Measurements from ENCODE around the gene RPL13. TPM values are rescaled to one million over a fixed set of nuclear protein-coding genes. Genes with fewer than 3 reads are reported as not detected.
A peak's percentile ranks its signal among the peaks of the same experiment; 100 is the strongest.

Gene RPL13
- total RNA-seq, 2 donors from 2014 or later, result 4,239 to 4,547 TPM

GRCh38 chr16:89538286-89538685 lies 22.2 kb upstream of the RPL13 start:
- H3K27ac ChIP-seq, result no peak overlapping the region
- peaks cover 43% of the 10 kb centered on the region for H3K36me3 ChIP-seq
- no peak overlapping the region for H3K4me3 ChIP-seq
- TF ChIP-seq CTCF (IDR thresholded peaks at IDR 0.05), result no peak
- no peaks in the 10 kb centered on the region for H3K27me3 ChIP-seq
- H3K9me3 ChIP-seq, result no peaks in the 10 kb centered on the region
- peaks cover 0 to 13% of the 10 kb centered on the region in 2 donors for H3K4me1 ChIP-seq
- DNase-seq (ENCODE audit: low spot score), result no peak

GRCh38 chr16:89540557-89540956 lies 19.9 kb upstream of the RPL13 start:
- peak overlapping the region; percentile 70 to 71 for H3K27ac ChIP-seq
- peaks cover 34% of the 10 kb centered on the region for H3K36me3 ChIP-seq

GRCh38 chr16:89541792-89542191 lies 18.7 kb upstream of the RPL13 start:
- H3K27ac ChIP-seq, result peak overlapping the region; percentile 70 to 71

More at GRCh38 chr16:89540557-89540956, 19.9 kb upstream of the RPL13 start:
- Histone ChIP-seq H3K27me3 (no peaks in the 10 kb centered on the region), H3K4me1 (peaks cover 0 to 6% of the 10 kb centered on the region in 2 donors), H3K4me3 (no peak overlapping the region), H3K9me3 (no peaks in the 10 kb centered on the region)
- no peak for TF ChIP-seq CTCF (IDR thresholded peaks at IDR 0.05)
- DNase-seq (ENCODE audit: low spot score), result no peak

GRCh38 chr16:89544113-89544512 lies 16.4 kb upstream of the RPL13 start:
- TF ChIP-seq CTCF (IDR thresholded peaks at IDR 0.05), result no peak
- Histone ChIP-seq H3K4me1 (peaks cover 0 to 6% of the 10 kb centered on the region in 2 donors), H3K36me3 (peaks cover 48% of the 10 kb centered on the region), H3K27ac (no peak overlapping the region), H3K4me3 (no peak overlapping the region), H3K27me3 (no peaks in the 10 kb centered on the region), H3K9me3 (no peaks in the 10 kb centered on the region)
- DNase-seq (ENCODE audit: low spot score), result no peak

More at GRCh38 chr16:89541792-89542191, 18.7 kb upstream of the RPL13 start:
- H3K4me1 ChIP-seq, result peaks cover 0 to 6% of the 10 kb centered on the region in 2 donors
- H3K36me3 ChIP-seq, result peaks cover 41% of the 10 kb centered on the region
- H3K27me3 ChIP-seq, result no peaks in the 10 kb centered on the region
- TF ChIP-seq CTCF (IDR thresholded peaks at IDR 0.05), result no peak
- no peak overlapping the region for H3K4me3 ChIP-seq
- no peak for DNase-seq (ENCODE audit: low spot score)
- no peaks in the 10 kb centered on the region for H3K9me3 ChIP-seq

GRCh38 chr16:89544713-89545043 lies 15.8 kb upstream of the RPL13 start:
- Histone ChIP-seq H3K27ac (no peak overlapping the region), H3K27me3 (no peaks in the 10 kb centered on the region), H3K4me3 (no peak overlapping the region), H3K36me3 (peaks cover 53% of the 10 kb centered on the region), H3K9me3 (no peaks in the 10 kb centered on the region), H3K4me1 (peaks cover 0 to 6% of the 10 kb centered on the region in 2 donors)
- no peak for DNase-seq (ENCODE audit: low spot score)
- no peak for TF ChIP-seq CTCF (IDR thresholded peaks at IDR 0.05)

All from right atrium auricular region (tissue), 2 donors.